GM19099 (cell line): ENCODE measurements around the gene ARID1B.

ENCODE experiments used
- POLR2A ChIP-seq: IDR thresholded peaks from 3 replicates; pipeline ENCODE4 v1.6.1; 2011; ENCODE audit warnings: low read depth; ENCODE audit not compliant: insufficient read length; ENCODE audit errors: extremely low read depth

The ARID1B gene

GRCh38 chr6:156846845-156847599 lies 69.8 kb downstream of the ARID1B start:
- TF ChIP-seq POLR2A, result no peak

- TF ChIP-seq POLR2A, result no peak
Measured at GRCh38 chr6:156848123-156848522, 70.9 kb downstream of the ARID1B start.

GRCh38 chr6:156848533-156848932 lies 71.4 kb downstream of the ARID1B start:
- TF ChIP-seq POLR2A, result no peak

GRCh38 chr6:156849806-156850205 lies 72.6 kb downstream of the ARID1B start:
- TF ChIP-seq POLR2A, result no peak

- TF ChIP-seq POLR2A, result no peak
Measured at GRCh38 chr6:156850353-156850752, 73.2 kb downstream of the ARID1B start.

GRCh38 chr6:156851454-156851921 lies 74.3 kb downstream of the ARID1B start:
- no peak for TF ChIP-seq POLR2A

GRCh38 chr6:156852147-156852857 lies 75.1 kb downstream of the ARID1B start:
- TF ChIP-seq POLR2A, result no peak

- TF ChIP-seq POLR2A, result no peak
Measured at GRCh38 chr6:156852858-156853216, 75.7 kb downstream of the ARID1B start.

GRCh38 chr6:156853733-156854132 lies 76.6 kb downstream of the ARID1B start:
- TF ChIP-seq POLR2A, result no peak

- no peak for TF ChIP-seq POLR2A
Measured at GRCh38 chr6:156854466-156855161, 77.4 kb downstream of the ARID1B start.

GRCh38 chr6:156857573-156857972 lies 80.4 kb downstream of the ARID1B start:
- TF ChIP-seq POLR2A, result no peak

GRCh38 chr6:156859686-156860085 lies 82.5 kb downstream of the ARID1B start:
- TF ChIP-seq POLR2A, result no peak

- no peak for TF ChIP-seq POLR2A
Measured at GRCh38 chr6:156862711-156863110, 85.5 kb downstream of the ARID1B start.

- no peak for TF ChIP-seq POLR2A
Measured at GRCh38 chr6:156863504-156863903, 86.3 kb downstream of the ARID1B start.

- no peak for TF ChIP-seq POLR2A
Measured at GRCh38 chr6:156864557-156864956, 87.4 kb downstream of the ARID1B start.
